ENCODE measurements around the gene ERLEC1.
"Not testable (repeated sequence)": the region's sequence is repeated elsewhere in the genome, so short reads cannot be mapped to it uniquely, and the experiment has no call there.

The ERLEC1 gene

DNA sequence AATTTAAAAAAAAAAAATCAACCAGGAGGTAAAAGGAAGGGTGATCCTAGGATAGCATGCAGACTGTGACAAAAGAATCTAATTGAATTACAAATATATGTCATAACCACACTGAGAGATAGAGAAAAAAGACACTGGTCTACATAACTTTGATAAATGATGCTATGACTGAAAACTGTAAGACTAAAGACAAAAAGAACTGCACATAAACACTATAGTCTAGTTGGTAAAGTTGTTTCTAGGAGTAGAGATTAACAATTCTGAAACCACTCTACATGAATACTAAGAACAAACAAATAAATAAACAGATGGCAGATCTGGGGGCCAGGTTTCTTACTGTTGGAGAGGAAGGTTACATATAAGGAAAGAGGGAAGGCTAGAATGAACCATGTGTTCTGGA is 33.8 kb upstream of the ERLEC1 start:
- no peak overlapping the region for H2AK5ac ChIP-seq (ENCODE audit: low read length, severe bottlenecking)
- H2BK15ac ChIP-seq (ENCODE audit: low read depth, poor library complexity, severe bottlenecking): no peak overlapping the region
- H2BK5ac ChIP-seq (ENCODE audit: low read depth, low read length, poor library complexity, severe bottlenecking): no peak overlapping the region
- H3K27me3 ChIP-seq (ENCODE audit: control insufficient read depth in 1 of 2, insufficient read depth in 1 of 2, low read length in 2 of 2): no peaks in the 10 kb centered on the region
- H3K4ac ChIP-seq (ENCODE audit: low read depth in 1 of 2, low read length in 2 of 2): no peak overlapping the region
- no peak overlapping the region for H3K4me2 ChIP-seq (ENCODE audit: low read length, poor library complexity, severe bottlenecking)
- H2AFZ ChIP-seq (ENCODE audit: low read depth, low read length): no peak overlapping the region
- no peaks in the 10 kb centered on the region for H3K9me3 ChIP-seq (ENCODE audit: control insufficient read depth, low read length)
- H4K91ac ChIP-seq (ENCODE audit: low read length): no peak overlapping the region
- no peak overlapping the region for H3K9ac ChIP-seq (ENCODE audit: low read length)
- peaks cover 3% of the 10 kb centered on the region for H3K4me1 ChIP-seq (ENCODE audit: control insufficient read depth, insufficient read depth, low read depth, low read length)
- no peak overlapping the region for H2BK12ac ChIP-seq (ENCODE audit: low read length in 2 of 2)
- H2BK120ac ChIP-seq (ENCODE audit: low read depth, low read length): no peak overlapping the region
- H3K79me1 ChIP-seq (replicated peaks; ENCODE audit: low read length, poor library complexity, severe bottlenecking): peaks cover 11% of the 10 kb centered on the region
- no peak overlapping the region for H3K4me3 ChIP-seq (ENCODE audit: insufficient read depth in 1 of 2, low read depth in 1 of 2, low read length in 2 of 2)
- H3K23ac ChIP-seq (ENCODE audit: low read length in 2 of 2): no peak overlapping the region
- no peak for DNase-seq
- H3K27ac ChIP-seq (ENCODE audit: low read length, poor library complexity, severe bottlenecking): no peak overlapping the region
- peaks cover 8 to 24% of the 10 kb centered on the region in 2 experiments for H3K36me3 ChIP-seq (ENCODE audit: control insufficient read depth in 1 of 2, insufficient read depth in 2 of 2, low read depth in 1 of 2, low read length in 2 of 2)
- no peak overlapping the region for H4K8ac ChIP-seq (ENCODE audit: low read length)
- no peak overlapping the region for H3K18ac ChIP-seq (ENCODE audit: low read depth in 1 of 2, low read length in 2 of 2)
- H3K14ac ChIP-seq (ENCODE audit: low read length in 2 of 2): no peak overlapping the region

DNA sequence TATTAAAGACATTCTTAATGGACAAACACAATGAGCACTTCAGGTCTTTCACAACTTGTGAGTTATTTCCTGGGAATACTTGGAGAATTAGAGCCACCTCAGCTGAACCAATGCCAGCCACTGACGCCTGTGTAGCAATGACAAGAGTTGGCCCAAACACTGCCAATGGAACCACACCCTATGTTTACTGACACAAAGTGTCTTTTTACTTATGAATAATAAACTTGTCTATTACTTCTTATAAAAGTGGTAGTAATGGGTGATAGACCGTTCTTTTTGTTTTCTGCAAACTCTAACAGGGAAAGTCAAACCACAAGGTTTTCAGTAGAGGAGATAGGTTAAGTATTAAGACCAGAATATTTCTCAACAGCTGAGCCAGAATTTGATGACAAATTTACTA is 31.7 kb upstream of the ERLEC1 start:
- Histone ChIP-seq H3K27me3 (ENCODE audit: control insufficient read depth in 1 of 2, insufficient read depth in 1 of 2, low read length in 2 of 2) (no peaks in the 10 kb centered on the region), H2BK120ac (ENCODE audit: low read depth, low read length) (no peak overlapping the region), H2AFZ (ENCODE audit: low read depth, low read length) (no peak overlapping the region), H4K8ac (ENCODE audit: low read length) (no peak overlapping the region), H3K4me1 (ENCODE audit: control insufficient read depth, insufficient read depth, low read depth, low read length) (peaks cover 3% of the 10 kb centered on the region), H3K9ac (ENCODE audit: low read length) (no peak overlapping the region), H3K23ac (ENCODE audit: low read length in 2 of 2) (no peak overlapping the region), H3K9me3 (ENCODE audit: control insufficient read depth, low read length) (no peaks in the 10 kb centered on the region), H3K36me3 (ENCODE audit: control insufficient read depth in 1 of 2, insufficient read depth in 2 of 2, low read depth in 1 of 2, low read length in 2 of 2) (peaks cover 12 to 14% of the 10 kb centered on the region in 2 experiments), H2BK5ac (ENCODE audit: low read depth, low read length, poor library complexity, severe bottlenecking) (no peak overlapping the region), H2BK15ac (ENCODE audit: low read depth, poor library complexity, severe bottlenecking) (no peak overlapping the region), H3K4me2 (ENCODE audit: low read length, poor library complexity, severe bottlenecking) (no peak overlapping the region), H3K4me3 (ENCODE audit: insufficient read depth in 1 of 2, low read depth in 1 of 2, low read length in 2 of 2) (no peak overlapping the region), H2BK12ac (ENCODE audit: low read length in 2 of 2) (no peak overlapping the region), H3K79me1 (replicated peaks; ENCODE audit: low read length, poor library complexity, severe bottlenecking) (peaks cover 15% of the 10 kb centered on the region), H2AK5ac (ENCODE audit: low read length, severe bottlenecking) (no peak overlapping the region), H4K91ac (ENCODE audit: low read length) (no peak overlapping the region), H3K4ac (ENCODE audit: low read depth in 1 of 2, low read length in 2 of 2) (no peak overlapping the region), H3K14ac (ENCODE audit: low read length in 2 of 2) (no peak overlapping the region), H3K18ac (ENCODE audit: low read depth in 1 of 2, low read length in 2 of 2) (no peak overlapping the region), H3K27ac (ENCODE audit: low read length, poor library complexity, severe bottlenecking) (no peak overlapping the region)
- WGBS: no CpG with 5 or more reads among the region's 2 CpGs
- no peak for DNase-seq

DNA sequence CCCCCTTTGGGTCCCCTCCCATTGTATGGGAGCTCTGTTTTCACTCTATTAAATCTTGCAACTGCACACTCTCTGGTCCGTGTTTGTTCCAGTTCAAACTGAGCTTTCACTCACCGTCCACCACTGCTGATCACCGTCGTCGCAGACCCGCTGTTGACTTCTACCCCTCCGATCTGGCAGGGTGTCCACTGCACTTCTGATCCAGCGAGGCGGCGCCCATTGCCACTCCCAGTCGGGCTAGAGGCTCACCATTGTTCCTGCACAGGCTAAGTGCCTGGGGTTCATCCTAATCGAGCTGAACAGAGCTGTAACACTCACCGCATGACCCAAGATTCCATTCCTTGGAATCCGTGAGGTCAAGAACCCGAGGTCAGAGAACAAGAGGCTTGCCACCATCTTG is 30.2 kb upstream of the ERLEC1 start:
- H2AK5ac ChIP-seq (ENCODE audit: low read length, severe bottlenecking): no peak overlapping the region
- no peak overlapping the region for H4K91ac ChIP-seq (ENCODE audit: low read length)
- no peak overlapping the region for H2AFZ ChIP-seq (ENCODE audit: low read depth, low read length)
- H3K27me3 ChIP-seq (ENCODE audit: control insufficient read depth in 1 of 2, insufficient read depth in 1 of 2, low read length in 2 of 2): no peaks in the 10 kb centered on the region
- no peak overlapping the region for H2BK15ac ChIP-seq (ENCODE audit: low read depth, poor library complexity, severe bottlenecking)
- no peak overlapping the region for H3K27ac ChIP-seq (ENCODE audit: low read length, poor library complexity, severe bottlenecking)
- no peak for DNase-seq
- H3K9ac ChIP-seq (ENCODE audit: low read length): no peak overlapping the region
- H2BK5ac ChIP-seq (ENCODE audit: low read depth, low read length, poor library complexity, severe bottlenecking): no peak overlapping the region
- no peak overlapping the region for H3K4ac ChIP-seq (ENCODE audit: low read depth in 1 of 2, low read length in 2 of 2)
- no peak overlapping the region for H3K18ac ChIP-seq (ENCODE audit: low read depth in 1 of 2, low read length in 2 of 2)
- no peak overlapping the region for H3K14ac ChIP-seq (ENCODE audit: low read length in 2 of 2)
- peaks cover 12 to 22% of the 10 kb centered on the region in 2 experiments for H3K36me3 ChIP-seq (ENCODE audit: control insufficient read depth in 1 of 2, insufficient read depth in 2 of 2, low read depth in 1 of 2, low read length in 2 of 2)
- WGBS: 96% methylated on average over 15 of the region's 15 CpGs
- H3K4me3 ChIP-seq (ENCODE audit: insufficient read depth in 1 of 2, low read depth in 1 of 2, low read length in 2 of 2): no peak overlapping the region
- H2BK120ac ChIP-seq (ENCODE audit: low read depth, low read length): no peak overlapping the region
- H2BK12ac ChIP-seq (ENCODE audit: low read length in 2 of 2): no peak overlapping the region
- no peaks in the 10 kb centered on the region for H3K9me3 ChIP-seq (ENCODE audit: control insufficient read depth, low read length)
- H4K8ac ChIP-seq (ENCODE audit: low read length): no peak overlapping the region
- H3K4me2 ChIP-seq (ENCODE audit: low read length, poor library complexity, severe bottlenecking): no peak overlapping the region
- H3K4me1 ChIP-seq (ENCODE audit: control insufficient read depth, insufficient read depth, low read depth, low read length): peaks cover 3% of the 10 kb centered on the region
- no peak overlapping the region for H3K23ac ChIP-seq (ENCODE audit: low read length in 2 of 2)
- H3K79me1 ChIP-seq (replicated peaks; ENCODE audit: low read length, poor library complexity, severe bottlenecking): peaks cover 20% of the 10 kb centered on the region

DNA sequence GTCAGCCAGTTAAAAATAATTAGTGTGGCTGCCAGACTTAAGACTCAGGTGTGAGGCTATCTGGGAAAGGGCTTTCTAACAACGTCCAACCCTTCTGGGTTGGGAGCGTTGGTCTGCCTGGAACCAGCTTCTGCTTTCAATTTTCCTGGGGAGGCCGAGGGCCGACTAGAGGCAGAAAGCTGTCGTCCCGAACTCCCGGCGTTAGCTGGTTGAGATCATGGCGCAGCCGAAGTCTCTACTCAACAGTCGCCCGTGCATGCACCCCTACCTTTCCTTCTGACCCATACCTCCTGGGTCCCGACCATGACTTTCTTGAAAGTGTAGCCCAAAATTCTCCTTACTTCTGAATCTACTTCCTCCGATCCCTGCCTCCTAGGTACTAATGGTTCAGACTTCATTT is 29.6 kb upstream of the ERLEC1 start:
- not testable (repeated sequence) for H3K4me2 ChIP-seq (ENCODE audit: low read length, poor library complexity, severe bottlenecking); H3K27ac ChIP-seq (ENCODE audit: low read length, poor library complexity, severe bottlenecking); H2AFZ ChIP-seq (ENCODE audit: low read depth, low read length); H3K9me3 ChIP-seq (ENCODE audit: control insufficient read depth, low read length); H3K27me3 ChIP-seq (ENCODE audit: control insufficient read depth in 1 of 2, insufficient read depth in 1 of 2, low read length in 2 of 2); H2AK5ac ChIP-seq (ENCODE audit: low read length, severe bottlenecking); H4K8ac ChIP-seq (ENCODE audit: low read length); DNase-seq; H2BK5ac ChIP-seq (ENCODE audit: low read depth, low read length, poor library complexity, severe bottlenecking); H3K4ac ChIP-seq (ENCODE audit: low read depth in 1 of 2, low read length in 2 of 2); H3K4me3 ChIP-seq (ENCODE audit: insufficient read depth in 1 of 2, low read depth in 1 of 2, low read length in 2 of 2); H3K4me1 ChIP-seq (ENCODE audit: control insufficient read depth, insufficient read depth, low read depth, low read length); H2BK15ac ChIP-seq (ENCODE audit: low read depth, poor library complexity, severe bottlenecking); H3K9ac ChIP-seq (ENCODE audit: low read length); H2BK12ac ChIP-seq (ENCODE audit: low read length in 2 of 2); H3K18ac ChIP-seq (ENCODE audit: low read depth in 1 of 2, low read length in 2 of 2); H3K23ac ChIP-seq (ENCODE audit: low read length in 2 of 2); H3K14ac ChIP-seq (ENCODE audit: low read length in 2 of 2); H2BK120ac ChIP-seq (ENCODE audit: low read depth, low read length); H4K91ac ChIP-seq (ENCODE audit: low read length)
- H3K79me1 ChIP-seq (replicated peaks; ENCODE audit: low read length, poor library complexity, severe bottlenecking): peaks cover 19% of the 10 kb centered on the region
- 95% methylated on average over 14 of the region's 14 CpGs for WGBS
- peaks cover 12 to 28% of the 10 kb centered on the region in 2 experiments for H3K36me3 ChIP-seq (ENCODE audit: control insufficient read depth in 1 of 2, insufficient read depth in 2 of 2, low read depth in 1 of 2, low read length in 2 of 2)
